ENCODE data around the gene STAT3.

STAT3 gene

GRCh38 chr17:42337442-42337841 lies 50.8 kb downstream of the STAT3 start:
- DNase-seq (ENCODE audit: low read depth in 1 of 2, low spot score in 1 of 2): peak; percentile 54 to 91
- H3K27me3 ChIP-seq (ENCODE audit: insufficient read depth, poor library complexity, severe bottlenecking): no peaks in the 10 kb centered on the region
- TF ChIP-seq POLR2AphosphoS5 (IDR thresholded peaks at IDR 0.05; ENCODE audit: low read depth): peak; percentile 98
- TF ChIP-seq GABPA (IDR thresholded peaks at IDR 0.05; ENCODE audit: low read depth): peak; percentile 22; the same call in 1 of the 2 replicates
- TF ChIP-seq, protein P1, sequence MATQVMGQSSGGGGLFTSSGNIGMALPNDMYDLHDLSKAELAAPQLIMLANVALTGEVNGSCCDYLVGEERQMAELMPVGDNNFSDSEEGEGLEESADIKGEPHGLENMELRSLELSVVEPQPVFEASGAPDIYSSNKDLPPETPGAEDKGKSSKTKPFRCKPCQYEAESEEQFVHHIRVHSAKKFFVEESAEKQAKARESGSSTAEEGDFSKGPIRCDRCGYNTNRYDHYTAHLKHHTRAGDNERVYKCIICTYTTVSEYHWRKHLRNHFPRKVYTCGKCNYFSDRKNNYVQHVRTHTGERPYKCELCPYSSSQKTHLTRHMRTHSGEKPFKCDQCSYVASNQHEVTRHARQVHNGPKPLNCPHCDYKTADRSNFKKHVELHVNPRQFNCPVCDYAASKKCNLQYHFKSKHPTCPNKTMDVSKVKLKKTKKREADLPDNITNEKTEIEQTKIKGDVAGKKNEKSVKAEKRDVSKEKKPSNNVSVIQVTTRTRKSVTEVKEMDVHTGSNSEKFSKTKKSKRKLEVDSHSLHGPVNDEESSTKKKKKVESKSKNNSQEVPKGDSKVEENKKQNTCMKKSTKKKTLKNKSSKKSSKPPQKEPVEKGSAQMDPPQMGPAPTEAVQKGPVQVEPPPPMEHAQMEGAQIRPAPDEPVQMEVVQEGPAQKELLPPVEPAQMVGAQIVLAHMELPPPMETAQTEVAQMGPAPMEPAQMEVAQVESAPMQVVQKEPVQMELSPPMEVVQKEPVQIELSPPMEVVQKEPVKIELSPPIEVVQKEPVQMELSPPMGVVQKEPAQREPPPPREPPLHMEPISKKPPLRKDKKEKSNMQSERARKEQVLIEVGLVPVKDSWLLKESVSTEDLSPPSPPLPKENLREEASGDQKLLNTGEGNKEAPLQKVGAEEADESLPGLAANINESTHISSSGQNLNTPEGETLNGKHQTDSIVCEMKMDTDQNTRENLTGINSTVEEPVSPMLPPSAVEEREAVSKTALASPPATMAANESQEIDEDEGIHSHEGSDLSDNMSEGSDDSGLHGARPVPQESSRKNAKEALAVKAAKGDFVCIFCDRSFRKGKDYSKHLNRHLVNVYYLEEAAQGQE (IDR thresholded peaks at IDR 0.05; ENCODE audit: insufficient replicate concordance, low read depth): no peak
- TF ChIP-seq CTCF (IDR thresholded peaks at IDR 0.05; ENCODE audit: insufficient read depth, low read length): no peak
- TF ChIP-seq SPI1 (IDR thresholded peaks at IDR 0.05; ENCODE audit: borderline replicate concordance, low read depth): peak; percentile 73; the same call in 1 of the 2 replicates
- H3K27ac ChIP-seq (replicated peaks): no peak overlapping the region; the same call in 1 of the 2 replicates
- H3K4me3 ChIP-seq (replicated peaks; ENCODE audit: insufficient read depth, low read length): no peak overlapping the region

GRCh38 chr17:42334677-42335076 lies 53.6 kb downstream of the STAT3 start:
- no peaks in the 10 kb centered on the region for H3K27me3 ChIP-seq (ENCODE audit: insufficient read depth, poor library complexity, severe bottlenecking)
- H3K4me3 ChIP-seq (replicated peaks; ENCODE audit: insufficient read depth, low read length): no peak overlapping the region
- no peak for TF ChIP-seq SPI1 (IDR thresholded peaks at IDR 0.05; ENCODE audit: borderline replicate concordance, low read depth)
- TF ChIP-seq POLR2AphosphoS5 (IDR thresholded peaks at IDR 0.05; ENCODE audit: low read depth): no peak
- TF ChIP-seq CTCF (IDR thresholded peaks at IDR 0.05; ENCODE audit: insufficient read depth, low read length): no peak
- no peak for TF ChIP-seq GABPA (IDR thresholded peaks at IDR 0.05; ENCODE audit: low read depth)
- TF ChIP-seq, protein P1 (IDR thresholded peaks at IDR 0.05; ENCODE audit: insufficient replicate concordance, low read depth): no peak
- no peak overlapping the region for H3K27ac ChIP-seq (replicated peaks)
- no peak for DNase-seq (ENCODE audit: low read depth in 1 of 2, low spot score in 1 of 2)

GRCh38 chr17:42333053-42333452 lies 55.2 kb downstream of the STAT3 start:
- Histone ChIP-seq H3K4me3 (replicated peaks; ENCODE audit: insufficient read depth, low read length) (no peak overlapping the region), H3K27me3 (ENCODE audit: insufficient read depth, poor library complexity, severe bottlenecking) (no peaks in the 10 kb centered on the region), H3K27ac (replicated peaks) (no peak overlapping the region)
- TF ChIP-seq SPI1 (IDR thresholded peaks at IDR 0.05; ENCODE audit: borderline replicate concordance, low read depth) (no peak), GABPA (IDR thresholded peaks at IDR 0.05; ENCODE audit: low read depth) (no peak), CTCF (IDR thresholded peaks at IDR 0.05; ENCODE audit: insufficient read depth, low read length) (no peak), POLR2AphosphoS5 (IDR thresholded peaks at IDR 0.05; ENCODE audit: low read depth) (no peak)
- TF ChIP-seq, protein P1 (IDR thresholded peaks at IDR 0.05; ENCODE audit: insufficient replicate concordance, low read depth): no peak
- DNase-seq (ENCODE audit: low read depth in 1 of 2, low spot score in 1 of 2): no peak
